Keratinocyte (primary cell): ENCODE measurements around the gene KAT8.

ENCODE experiments used
- EZH2 ChIP-seq: IDR thresholded peaks from one replicate; pipeline ENCODE4 v1.6.1; 2012; ENCODE audit warnings: inconsistent platforms, mild to moderate bottlenecking, low read length, moderate library complexity
- TF ChIP-seq, protein P1 (sequence below), 3 experiments: IDR thresholded peaks in 1 of 3; conservative IDR thresholded peaks in 1 of 3; optimal IDR thresholded peaks in 1 of 3; 2 replicates in 2 of 3; 3 replicates in 1 of 3; pipeline versions ENCODE3 to v1.5.1; 2011; ENCODE audit warnings: low read length in 3 of 3, mild to moderate bottlenecking in 3 of 3, moderate library complexity in 2 of 3, control low read depth in 1 of 3, inconsistent platforms in 1 of 3; ENCODE audit not compliant: insufficient read depth in 2 of 3; ENCODE audit errors: extremely low read depth in 1 of 3

- TF ChIP-seq, protein P1, sequence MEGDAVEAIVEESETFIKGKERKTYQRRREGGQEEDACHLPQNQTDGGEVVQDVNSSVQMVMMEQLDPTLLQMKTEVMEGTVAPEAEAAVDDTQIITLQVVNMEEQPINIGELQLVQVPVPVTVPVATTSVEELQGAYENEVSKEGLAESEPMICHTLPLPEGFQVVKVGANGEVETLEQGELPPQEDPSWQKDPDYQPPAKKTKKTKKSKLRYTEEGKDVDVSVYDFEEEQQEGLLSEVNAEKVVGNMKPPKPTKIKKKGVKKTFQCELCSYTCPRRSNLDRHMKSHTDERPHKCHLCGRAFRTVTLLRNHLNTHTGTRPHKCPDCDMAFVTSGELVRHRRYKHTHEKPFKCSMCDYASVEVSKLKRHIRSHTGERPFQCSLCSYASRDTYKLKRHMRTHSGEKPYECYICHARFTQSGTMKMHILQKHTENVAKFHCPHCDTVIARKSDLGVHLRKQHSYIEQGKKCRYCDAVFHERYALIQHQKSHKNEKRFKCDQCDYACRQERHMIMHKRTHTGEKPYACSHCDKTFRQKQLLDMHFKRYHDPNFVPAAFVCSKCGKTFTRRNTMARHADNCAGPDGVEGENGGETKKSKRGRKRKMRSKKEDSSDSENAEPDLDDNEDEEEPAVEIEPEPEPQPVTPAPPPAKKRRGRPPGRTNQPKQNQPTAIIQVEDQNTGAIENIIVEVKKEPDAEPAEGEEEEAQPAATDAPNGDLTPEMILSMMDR (optimal IDR thresholded peaks at IDR 0.05 in 1 of 3, IDR thresholded peaks at IDR 0.05 in 1 of 3, conservative IDR thresholded peaks at IDR 0.05 in 1 of 3; ENCODE audit: extremely low read depth in 1 of 3, insufficient read depth in 2 of 3, low read length in 3 of 3) = no peak
- TF ChIP-seq EZH2 = no peak
These were observed 41.1 kb upstream of the KAT8 start for GRCh38 chr16:31076319-31076718.
